HG02938 (cell line): ENCODE data around the gene GTF2F2.
"Not testable (repeated sequence)": the region's sequence is repeated elsewhere in the genome, so short reads cannot be mapped to it uniquely, and the experiment has no call there.

Experiments used
- ATAC-seq: cut with Tn5 transposase; IDR thresholded peaks from one replicate; pipeline ENCODE4 v1.9.1; 2021; ENCODE audit warnings: mild to moderate bottlenecking, moderate library complexity; ENCODE audit not compliant: unreplicated experiment

Gene GTF2F2

DNA sequence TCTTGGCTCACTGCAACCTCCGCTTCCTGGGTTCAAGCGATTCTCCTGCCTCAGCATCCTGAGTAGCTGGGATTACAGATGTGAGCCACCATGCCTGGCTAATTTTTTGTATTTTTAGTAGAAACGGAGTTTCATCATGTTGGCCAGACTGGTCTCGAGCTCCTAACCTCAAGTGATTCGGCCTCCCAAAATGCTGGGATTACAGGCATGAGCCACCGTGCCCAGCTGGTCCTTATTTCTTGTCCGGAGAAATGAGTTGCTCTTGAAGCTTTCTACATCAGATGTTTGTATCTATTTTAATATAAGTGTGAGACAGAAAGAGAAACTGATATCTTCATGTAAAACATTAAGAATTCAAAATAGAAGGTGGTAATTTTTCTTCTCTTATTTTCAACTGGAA, 124.4 kb downstream of the GTF2F2 start:
- not testable (repeated sequence) for ATAC-seq

DNA sequence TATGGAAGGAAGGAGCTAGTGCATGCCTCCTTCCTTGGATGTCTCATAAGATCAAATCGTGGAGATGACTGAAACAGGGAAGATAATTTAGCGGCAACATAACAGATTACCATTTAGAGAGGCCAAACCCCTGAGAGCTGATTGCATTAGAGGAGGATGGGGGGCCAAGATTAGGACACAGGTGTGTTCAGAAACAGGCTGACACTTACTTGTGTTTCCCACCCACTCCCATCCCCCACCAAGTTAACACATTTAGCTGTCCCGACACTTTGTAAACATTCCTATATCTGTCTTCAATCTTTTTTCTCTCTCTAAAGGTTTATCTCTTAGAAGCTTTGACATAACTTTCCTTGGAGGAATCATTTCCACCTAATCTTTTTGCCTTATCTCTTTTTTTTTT, 129.4 kb downstream of the GTF2F2 start:
- no peak for ATAC-seq

DNA sequence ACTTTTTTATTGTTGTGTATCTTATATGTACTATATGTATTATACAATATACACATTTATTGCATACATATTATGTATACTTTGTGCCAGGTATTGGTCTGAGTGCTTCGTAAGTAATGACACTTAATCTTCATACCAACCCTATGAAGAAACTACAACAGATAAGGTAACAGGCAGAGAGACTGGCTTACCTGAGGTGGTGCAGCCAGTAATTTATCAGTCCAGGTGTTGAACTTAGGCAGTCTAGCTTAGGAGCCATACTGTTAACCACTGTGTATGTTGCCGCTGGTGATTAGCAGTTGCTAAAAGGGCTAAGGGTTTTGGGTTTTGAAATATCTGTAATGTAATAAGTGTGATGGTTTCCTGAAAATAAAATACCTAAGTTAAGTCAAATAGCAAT, 134.1 kb downstream of the GTF2F2 start:
- no peak for ATAC-seq

DNA sequence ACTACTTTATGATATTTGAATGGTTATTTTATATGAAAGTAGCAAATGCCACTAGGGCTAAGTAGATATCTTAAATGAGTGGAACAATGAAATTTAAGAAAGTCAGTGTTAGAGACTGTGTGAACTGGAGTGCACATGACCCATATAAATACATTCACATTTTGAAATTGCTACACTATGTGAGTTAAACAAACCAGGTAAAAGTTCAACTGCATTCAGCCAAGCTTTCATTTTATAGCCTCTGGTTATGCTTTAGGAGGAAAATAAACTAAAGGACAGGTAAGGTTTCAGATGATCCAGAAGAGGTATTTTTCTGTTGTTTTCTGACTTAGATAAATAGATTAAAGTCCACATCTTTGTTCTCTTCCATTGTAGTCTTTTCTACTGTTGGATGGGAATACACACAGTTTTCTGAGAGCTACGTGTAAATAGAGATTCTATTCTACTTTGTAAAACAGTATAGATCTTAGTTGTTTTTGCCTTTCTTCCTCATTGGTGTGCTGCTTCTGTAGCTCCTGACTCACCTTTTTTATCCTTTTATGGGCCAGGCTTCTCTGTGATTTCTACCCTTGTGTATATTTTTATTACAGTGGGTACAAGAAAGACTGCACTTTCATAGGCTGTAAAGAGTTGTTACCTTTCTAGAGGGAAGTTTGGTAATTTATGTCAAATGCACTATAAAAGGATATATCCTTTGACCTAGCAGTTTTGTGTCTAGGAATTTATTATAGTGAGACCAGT, 135.1 kb downstream of the GTF2F2 start:
- no peak for ATAC-seq

DNA sequence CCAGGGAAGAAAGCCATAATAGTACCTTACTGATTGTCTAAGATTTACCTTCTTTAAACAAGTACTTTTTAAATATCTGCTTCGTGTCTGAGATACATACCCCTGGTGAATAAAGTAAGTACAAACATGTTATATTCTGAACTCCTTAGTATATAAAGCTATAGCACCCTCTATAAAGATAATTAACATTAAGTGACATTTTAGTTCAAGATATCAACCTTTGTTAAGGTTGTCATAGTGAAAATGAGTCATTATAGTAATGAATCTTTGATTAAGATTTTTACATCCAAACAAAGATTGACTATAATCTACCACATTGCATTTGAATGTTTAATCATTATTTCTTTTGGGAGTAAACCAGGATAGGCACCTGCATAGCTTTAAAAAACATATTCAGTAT, 135.9 kb downstream of the GTF2F2 start:
- ATAC-seq = no peak

DNA sequence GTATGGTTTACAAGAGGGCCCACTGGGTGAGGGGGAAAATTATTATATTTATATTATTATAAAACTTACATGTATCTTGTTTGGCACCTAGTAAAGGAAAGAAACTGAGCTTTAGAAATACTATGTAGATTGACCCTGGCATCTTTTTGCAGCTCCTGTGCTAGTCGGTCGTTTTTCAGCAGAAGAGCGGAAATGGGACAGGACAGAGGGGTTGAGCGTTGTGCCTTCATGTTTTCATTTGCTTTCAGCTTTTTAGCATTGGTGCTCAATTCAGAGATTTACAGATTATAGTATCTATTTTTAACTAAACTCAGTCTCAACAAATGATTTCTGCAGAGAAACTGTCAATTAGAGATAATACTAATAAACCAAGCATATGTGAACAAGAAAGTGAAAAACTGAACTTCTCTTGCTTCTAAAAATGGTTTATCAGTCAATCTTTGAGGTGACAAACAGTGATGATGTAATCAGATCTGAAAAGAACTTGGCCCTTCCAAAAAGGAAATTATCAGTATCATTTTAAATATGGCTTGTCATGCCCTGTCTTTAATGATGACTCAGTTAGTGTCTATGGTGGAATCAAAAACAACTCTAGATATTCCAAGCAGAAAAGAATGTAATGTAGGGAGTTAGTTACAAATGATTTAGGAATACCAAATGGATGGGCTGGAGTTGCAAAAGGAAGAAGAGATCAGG, 137.5 kb downstream of the GTF2F2 start:
- no peak for ATAC-seq

DNA sequence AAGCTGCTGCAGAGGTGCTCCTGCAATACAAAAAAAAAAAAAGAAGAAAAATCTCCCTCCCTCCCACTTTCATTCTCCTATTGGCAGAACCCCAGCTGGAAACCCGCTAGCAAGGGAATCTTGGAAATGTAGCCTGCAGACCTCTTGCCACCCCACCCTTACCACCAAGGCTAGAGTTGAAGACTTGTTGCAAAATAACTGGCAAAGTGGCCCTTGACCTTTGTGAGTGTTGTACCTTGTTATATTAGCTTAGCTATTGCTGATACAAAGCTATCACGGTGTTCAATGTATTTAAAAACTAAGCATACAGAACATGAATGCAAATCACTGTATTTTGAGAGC, 138.0 kb downstream of the GTF2F2 start:
- no peak for ATAC-seq

DNA sequence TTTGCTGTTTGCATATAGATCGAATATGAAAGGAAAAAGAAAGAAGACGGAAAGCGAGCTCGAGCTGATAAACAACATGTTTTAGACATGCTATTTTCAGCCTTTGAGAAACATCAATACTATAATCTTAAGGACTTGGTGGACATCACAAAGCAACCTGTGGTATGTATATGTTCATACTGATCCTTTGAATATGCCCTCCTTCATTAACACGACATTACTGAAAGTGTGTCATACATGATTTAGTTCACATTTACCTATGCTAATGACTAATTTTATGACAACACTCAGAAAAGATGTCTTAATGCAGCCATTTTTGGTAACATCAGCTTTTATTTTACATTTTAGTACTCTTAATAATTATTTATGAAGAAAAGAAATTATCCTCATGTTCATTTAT, 146.9 kb downstream of the GTF2F2 start:
- ATAC-seq = no peak

DNA sequence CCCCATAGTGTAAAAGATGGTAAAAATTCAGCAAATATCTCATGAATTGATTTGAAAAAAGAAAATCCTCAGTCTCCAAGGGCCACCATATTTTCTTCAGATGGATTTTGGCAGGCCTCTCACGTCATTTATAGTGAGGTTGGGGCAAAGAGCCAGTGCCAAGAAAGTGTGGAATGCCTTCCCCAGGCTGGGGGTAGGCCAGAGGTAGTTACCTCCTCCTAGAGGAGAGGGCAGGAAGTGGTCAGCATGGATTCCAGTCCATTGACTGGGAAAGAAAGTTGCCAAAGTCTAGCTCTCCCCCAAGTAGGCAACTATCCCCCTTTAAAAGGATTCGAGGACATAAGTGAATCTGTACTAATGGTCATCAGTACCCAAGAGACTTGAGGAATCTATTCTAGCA, 148.9 kb downstream of the GTF2F2 start:
- no peak for ATAC-seq

DNA sequence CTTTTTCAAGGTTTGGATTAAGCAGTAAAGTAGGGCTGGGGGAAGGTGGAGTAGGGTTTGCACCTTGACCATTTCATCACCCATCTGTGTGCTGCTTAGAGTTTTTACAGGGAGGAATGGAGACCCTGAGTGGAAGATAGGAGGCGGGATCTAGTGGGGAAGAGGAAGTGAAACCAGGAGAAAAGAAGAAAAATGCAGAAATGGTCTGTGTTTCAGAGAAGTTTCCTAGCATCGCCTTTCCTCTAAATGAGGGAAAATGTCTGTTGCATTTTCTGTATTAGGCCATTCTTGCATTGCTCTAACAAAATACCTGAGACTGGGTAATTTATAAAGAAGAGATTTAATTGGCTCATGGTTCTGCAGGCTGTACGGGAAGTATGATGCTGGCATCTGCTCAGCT, 156.6 kb downstream of the GTF2F2 start:
- no peak for ATAC-seq

DNA sequence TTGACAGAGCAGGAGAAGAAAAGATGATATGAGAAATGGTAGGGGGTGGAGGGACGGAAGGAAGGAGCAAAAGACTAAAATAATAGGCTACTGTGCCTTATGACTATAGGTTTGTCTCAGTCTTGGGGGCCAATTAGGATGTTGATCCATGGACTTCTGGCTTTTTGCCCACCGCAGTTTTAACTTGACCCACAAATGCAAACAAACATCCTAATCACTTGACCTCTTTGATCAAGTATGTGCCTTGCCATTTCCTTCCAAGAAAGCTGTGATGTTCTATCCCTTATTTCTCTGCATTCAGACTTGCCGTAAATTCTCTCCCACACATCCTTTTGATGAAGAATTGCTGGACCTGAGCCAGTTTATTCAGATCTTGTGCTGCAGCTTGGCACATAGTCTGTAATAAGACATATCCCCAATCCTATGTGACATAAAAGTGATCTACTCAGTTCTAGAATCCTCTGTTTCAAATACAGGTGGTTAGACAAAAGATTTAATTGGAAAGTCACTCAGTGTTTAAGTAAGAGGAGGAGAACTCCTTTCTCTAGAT, 157.9 kb downstream of the GTF2F2 start:
- no peak for ATAC-seq

DNA sequence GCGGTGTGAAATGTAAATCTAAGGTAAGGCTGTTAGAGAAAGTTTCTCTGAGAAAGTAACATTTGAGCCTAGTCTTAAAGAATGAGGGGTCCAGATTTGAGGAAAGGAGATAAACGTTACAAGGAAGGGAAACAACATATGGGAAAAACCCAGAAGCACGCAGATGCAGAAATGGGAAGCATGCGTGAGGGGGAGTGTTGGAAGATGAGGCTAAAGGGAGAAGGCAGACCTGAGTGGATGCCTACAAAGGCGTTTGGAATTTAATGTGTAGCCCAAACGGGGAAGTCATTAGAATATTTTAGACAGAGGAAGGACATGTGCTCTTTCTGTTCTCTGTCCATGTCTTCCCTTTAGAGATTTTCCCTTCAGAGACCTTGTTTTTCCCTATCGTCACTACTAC, 159.7 kb downstream of the GTF2F2 start:
- ATAC-seq = no peak

DNA sequence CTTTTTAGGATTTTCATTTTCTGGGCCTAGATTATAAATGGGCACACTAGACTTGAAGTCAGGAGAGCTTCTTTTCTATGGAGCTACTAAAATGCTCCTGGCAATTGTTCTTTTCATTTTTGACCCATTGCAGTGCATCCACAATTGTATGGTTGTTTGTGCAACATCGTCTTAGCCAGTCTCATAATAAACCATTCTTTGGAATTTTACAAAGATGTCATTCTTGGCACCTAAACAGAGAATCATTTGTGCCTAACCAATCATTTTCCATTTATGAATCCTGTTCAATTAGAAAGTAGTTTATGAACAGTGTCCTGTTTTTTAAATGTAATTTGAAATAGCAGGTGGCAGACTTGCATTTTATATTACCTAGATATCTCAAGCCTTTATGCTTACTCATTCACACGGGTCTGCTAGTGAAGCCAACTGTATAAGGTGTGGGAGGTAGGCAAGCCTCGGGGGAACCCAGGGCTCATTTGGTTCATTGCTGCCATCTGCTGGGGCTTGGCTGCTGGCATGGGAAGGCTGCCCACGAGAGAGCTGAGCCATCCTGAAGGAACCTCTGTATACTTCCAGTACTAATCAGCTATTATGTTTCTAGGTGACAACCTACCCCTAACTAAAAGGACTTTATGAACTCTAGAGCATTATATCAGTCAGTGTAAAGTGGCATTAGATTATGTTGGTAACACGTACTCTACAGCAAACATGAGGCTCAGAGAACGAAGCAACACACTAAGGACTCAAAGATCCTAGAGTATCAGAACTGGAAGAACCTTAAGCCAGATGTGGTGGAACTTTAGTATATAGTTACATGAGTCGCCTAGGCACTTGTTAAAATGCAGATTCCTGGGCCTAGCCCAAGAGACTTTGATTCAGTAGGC, 160.7 kb downstream of the GTF2F2 start:
- no peak for ATAC-seq

DNA sequence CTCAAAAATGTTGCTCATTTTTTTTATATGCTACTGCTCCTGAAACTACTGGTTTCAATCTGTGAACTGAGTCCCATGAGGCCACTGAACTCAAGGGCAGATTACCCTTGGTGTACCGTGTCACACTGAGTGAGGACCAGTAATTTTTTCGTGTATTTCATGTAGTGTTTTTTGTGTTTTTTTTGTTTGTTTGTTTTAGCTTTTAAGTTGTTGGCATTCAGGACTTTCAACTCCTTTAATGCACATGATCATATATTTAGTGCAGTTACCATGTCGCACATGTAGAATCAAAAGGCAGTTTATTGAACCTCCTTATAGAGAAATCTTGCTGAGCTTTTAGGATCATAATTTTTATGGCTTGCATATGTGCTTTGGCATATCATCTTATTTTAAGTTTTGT, 162.7 kb downstream of the GTF2F2 start:
- ATAC-seq = no peak

DNA sequence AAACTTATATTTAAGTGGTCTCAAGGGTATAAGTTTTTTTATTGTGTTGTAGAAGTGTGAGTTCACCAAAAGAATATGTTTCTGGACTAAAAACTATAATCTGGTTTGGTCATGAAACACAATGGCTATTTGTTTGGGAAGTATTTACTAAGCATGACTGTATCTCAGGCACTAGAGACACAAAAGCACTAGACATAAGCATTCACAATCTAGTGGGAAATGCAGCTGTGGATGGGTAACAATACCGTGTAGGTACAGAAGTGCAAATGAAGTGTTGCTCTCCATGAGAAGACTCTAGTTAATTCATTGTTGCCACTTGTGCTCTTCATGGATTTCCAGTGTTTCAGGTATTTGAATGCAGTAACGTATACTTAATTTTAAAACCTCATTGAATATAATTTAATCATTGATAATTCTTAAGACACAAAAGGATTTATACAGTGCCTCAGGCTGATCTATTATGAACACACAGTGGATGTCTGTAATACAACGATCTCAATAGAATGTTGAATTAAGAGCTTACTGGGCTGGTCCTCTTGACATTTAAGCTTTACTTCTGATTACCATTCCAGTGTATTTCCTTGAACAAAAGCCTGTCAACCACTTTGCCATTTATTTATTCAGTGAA, 169.7 kb downstream of the GTF2F2 start:
- no peak for ATAC-seq

DNA sequence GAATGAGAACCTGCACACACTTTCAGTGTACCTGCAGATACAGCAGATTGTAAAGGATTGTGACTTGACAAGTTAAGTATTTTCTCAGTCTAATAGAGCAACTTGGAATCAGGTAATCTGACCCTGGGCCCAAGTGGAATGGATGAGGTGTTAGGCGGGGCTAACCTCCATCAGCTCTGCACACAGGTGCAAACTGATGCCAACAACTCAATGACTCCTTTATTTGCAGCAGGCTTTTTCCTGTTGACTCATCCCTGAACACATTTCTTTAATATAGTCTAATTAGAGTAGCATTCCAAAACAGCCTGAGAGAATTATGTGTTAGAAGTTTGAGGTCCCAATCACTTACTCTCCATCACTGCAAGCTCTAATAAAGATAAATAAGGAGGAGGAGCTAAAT, 171.9 kb downstream of the GTF2F2 start:
- ATAC-seq = no peak

DNA sequence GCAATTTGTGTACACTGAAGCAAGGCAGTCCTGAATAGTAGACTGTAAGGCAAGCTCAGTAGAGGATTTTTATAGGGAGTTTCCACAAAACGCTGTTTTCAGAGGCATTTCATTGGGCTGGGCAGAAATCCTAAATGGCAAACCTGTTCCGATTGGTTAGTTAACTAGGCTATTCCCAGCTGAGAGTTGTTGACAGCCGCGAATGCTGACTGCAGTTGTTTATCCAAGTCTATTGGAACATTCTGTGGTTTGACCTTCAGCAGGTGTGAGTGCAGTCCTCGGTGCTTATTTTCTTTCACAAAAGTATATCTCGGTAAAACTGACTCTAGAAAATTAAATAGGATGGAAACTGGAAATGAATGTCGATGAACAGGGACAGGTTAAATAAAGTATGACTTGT, 175.2 kb downstream of the GTF2F2 start:
- ATAC-seq = no peak

DNA sequence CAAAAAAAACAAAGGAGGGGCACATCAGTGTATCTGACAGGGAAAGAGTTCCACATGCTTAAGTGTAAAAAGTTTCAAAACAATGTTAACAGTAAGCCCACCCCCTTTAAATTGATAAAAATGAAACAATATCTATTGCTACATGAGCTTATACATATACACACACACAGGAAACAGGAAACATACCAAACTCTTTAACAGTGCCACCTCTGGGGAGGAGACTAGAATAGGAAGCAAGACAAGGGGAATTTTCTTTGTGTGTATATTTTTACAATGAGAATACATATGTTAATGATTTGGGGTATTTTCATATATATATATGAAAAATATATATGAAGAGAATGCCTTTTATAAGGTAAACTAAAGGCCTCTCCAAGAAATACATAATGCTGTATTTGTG, 175.9 kb downstream of the GTF2F2 start:
- ATAC-seq = no peak

DNA sequence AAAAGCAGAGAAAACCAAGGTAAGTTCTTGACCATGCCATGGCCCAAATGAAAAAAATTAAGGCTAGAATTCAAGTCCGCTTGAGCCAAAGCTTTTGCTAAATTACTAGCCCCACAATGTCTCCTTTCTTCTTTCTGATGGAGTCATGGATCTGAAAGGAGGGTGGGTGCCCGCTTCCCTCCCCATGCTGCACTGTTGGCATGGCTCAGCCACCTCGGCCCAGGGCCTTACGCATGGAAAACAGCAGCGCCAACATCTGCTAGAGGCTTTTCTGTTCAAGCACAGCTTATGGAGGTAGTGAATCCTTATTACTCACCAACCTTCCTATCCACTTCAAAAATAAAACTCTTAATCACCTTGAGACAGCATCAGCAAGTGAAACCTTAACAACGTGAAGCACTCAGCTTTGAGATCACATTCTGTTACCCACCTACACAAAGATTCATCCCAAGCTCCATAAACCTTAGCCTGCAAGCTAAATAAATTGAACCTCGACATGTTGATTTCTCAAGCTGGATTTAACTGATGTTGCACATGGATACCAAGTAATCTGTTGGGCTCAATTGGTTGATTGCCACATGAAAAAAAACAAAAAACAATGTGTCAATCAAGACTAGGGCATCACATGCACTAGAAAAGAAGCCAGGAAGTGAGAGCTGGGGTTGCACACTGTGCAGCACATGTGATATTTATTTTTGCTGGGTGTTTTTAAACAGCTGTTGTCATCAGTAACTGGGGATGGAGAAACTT, 177.3 kb downstream of the GTF2F2 start:
- no peak for ATAC-seq

DNA sequence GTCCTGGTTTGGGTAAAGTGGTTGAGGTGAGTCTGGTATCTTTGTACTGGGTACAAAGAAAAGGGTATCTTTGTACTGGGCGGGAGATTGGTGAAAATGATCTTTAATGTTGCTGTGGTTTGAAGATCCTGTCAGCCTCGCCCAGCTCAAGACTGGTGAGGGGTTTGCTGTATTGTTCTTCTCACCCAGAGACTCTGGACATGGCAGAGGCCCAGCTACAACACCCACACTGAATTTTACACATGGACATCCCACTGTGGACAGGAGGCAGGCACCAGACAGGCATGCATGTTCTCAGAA, 177.8 kb downstream of the GTF2F2 start:
- no peak for ATAC-seq

DNA sequence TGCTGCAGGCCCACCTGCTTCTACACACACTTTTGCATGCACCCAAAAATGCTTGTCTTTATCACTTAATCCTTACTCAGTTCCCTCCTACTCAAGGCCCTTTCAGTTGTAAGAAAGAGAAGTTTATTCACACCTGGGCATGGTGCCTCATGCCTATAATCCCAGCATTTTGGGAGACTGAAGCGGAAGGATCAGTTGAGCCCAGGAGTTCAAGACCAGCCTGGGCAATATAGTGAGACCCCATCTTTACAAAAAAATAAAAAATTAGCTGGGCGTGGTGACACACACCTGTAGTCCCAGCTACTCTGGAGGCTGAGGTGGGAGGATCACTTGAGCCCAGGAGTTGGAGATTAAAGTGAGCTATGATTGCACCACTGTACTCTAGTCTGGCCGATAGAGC, 178.2 kb downstream of the GTF2F2 start:
- ATAC-seq = not testable (repeated sequence)
